ENCODE data around the gene GREB1. TPM values are rescaled to one million over a fixed set of nuclear protein-coding genes. Genes with fewer than 3 reads are reported as not detected.

Gene GREB1
- total RNA-seq, 1 experiment from 2014 or later, result 0.62 TPM

DNA sequence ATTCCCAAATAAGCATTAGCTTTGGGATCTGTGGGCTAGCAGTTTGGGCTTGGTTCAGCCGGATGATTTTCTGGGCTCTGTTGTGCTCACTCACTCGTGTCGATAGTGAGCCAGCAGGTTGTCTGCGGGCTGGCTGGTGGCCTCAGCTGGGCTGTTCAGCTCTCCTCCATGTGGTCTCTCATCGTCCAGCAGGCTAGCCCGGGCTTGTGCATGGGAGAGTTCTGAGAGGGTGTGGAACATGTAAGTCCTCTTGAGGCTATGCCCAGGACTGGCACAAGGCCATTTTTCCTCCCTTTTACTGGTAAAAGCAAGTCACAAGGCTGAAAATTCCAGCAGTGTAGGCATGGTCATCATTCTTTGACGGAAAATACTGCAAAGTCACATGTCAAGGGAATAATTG, 97.6 kb downstream of the GREB1 start:
- no peaks in the 10 kb centered on the region for H4K20me1 ChIP-seq (ENCODE audit: low read length)
- H3K27me3 ChIP-seq (ENCODE audit: low read length), result peaks cover 2% of the 10 kb centered on the region; the same call in 1 of the 2 replicates
- no peaks in the 10 kb centered on the region for H3K4me1 ChIP-seq (ENCODE audit: insufficient read depth, low read length)
- no peak for TF ChIP-seq EZH2 (IDR thresholded peaks at IDR 0.05; ENCODE audit: low read length, unreplicated experiment)
- TF ChIP-seq, protein P1, sequence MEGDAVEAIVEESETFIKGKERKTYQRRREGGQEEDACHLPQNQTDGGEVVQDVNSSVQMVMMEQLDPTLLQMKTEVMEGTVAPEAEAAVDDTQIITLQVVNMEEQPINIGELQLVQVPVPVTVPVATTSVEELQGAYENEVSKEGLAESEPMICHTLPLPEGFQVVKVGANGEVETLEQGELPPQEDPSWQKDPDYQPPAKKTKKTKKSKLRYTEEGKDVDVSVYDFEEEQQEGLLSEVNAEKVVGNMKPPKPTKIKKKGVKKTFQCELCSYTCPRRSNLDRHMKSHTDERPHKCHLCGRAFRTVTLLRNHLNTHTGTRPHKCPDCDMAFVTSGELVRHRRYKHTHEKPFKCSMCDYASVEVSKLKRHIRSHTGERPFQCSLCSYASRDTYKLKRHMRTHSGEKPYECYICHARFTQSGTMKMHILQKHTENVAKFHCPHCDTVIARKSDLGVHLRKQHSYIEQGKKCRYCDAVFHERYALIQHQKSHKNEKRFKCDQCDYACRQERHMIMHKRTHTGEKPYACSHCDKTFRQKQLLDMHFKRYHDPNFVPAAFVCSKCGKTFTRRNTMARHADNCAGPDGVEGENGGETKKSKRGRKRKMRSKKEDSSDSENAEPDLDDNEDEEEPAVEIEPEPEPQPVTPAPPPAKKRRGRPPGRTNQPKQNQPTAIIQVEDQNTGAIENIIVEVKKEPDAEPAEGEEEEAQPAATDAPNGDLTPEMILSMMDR (conservative IDR thresholded peaks at IDR 0.05; ENCODE audit: low read depth, low read length), result no peak
- no peak for TF ChIP-seq EZH2phosphoT487 (IDR thresholded peaks at IDR 0.05; ENCODE audit: borderline replicate concordance, low read length)
- no peaks in the 10 kb centered on the region for H3K9me3 ChIP-seq (ENCODE audit: low read length)
- ChIA-PET CTCF (interaction anchor here (0.7 kb wide), 1 partner anchor 47 kb away, joined by 8 read pairs; no protein-coding TSS in a partner anchor), POLR2A (ENCODE audit: unreplicated experiment) (no interaction called here)
- H3F3A ChIP-seq (ENCODE audit: low read length, unreplicated experiment), result no peaks in the 10 kb centered on the region
- ATAC-seq (no peak), DNase-seq (no peak)
- H2AFZ ChIP-seq (ENCODE audit: low read length), result no peak overlapping the region
- H3K4me3 ChIP-seq (ENCODE audit: low read length), result no peak overlapping the region
- no peaks in the 10 kb centered on the region for H3K79me2 ChIP-seq (ENCODE audit: low read length)
- H3K9ac ChIP-seq (ENCODE audit: low read length), result no peak overlapping the region
- H3K9me2 ChIP-seq (replicated peaks; ENCODE audit: low read length), result no peaks in the 10 kb centered on the region
- no peak overlapping the region for H3K4me2 ChIP-seq (ENCODE audit: low read length)
- BruUV-seq (replicated peaks), result no TSS peak
- no peak overlapping the region for H3K27ac ChIP-seq (ENCODE audit: low read length)
- no peaks in the 10 kb centered on the region for H3K36me3 ChIP-seq (ENCODE audit: low read depth, low read length)
- intact Hi-C loops (cut with micrococcal nuclease), result no loop called here

DNA sequence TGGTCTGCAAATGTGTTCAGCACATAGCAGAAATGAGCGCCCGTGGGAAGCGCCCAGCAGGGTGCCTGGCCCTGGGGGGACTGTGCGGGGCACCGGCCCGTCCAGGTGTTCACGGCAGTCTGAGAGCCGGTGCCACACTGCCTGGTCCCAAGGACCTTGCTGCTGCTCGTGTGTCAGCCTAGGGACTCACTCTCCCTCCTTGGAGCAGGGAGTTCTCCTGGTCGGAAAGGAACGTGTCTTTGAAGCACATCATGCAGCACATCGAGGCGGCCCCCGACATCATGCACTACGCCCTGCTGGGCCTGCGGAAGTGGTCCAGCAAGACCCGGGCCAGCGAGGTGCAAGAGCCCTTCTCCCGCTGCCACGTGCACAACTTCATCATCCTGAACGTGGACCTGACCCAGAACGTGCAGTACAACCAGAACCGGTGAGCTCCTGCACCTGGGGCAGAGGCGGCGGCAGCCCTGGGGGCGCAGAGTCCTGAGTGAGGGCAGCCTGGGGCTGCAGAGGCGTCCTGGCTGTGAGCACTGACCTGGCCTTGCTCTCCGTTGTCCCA, 100.2 kb downstream of the GREB1 start:
- Histone ChIP-seq H2AFZ (ENCODE audit: low read length) (no peak overlapping the region), H3K36me3 (ENCODE audit: low read depth, low read length) (no peaks in the 10 kb centered on the region), H3K9me2 (replicated peaks; ENCODE audit: low read length) (no peaks in the 10 kb centered on the region), H3K4me2 (ENCODE audit: low read length) (no peak overlapping the region), H3K79me2 (ENCODE audit: low read length) (no peaks in the 10 kb centered on the region), H3K9me3 (ENCODE audit: low read length) (no peaks in the 10 kb centered on the region), H3F3A (ENCODE audit: low read length, unreplicated experiment) (no peaks in the 10 kb centered on the region), H3K4me3 (ENCODE audit: low read length) (no peak overlapping the region), H3K4me1 (ENCODE audit: insufficient read depth, low read length) (no peaks in the 10 kb centered on the region), H4K20me1 (ENCODE audit: low read length) (no peaks in the 10 kb centered on the region), H3K9ac (ENCODE audit: low read length) (no peak overlapping the region), H3K27ac (ENCODE audit: low read length) (no peak overlapping the region), H3K27me3 (ENCODE audit: low read length) (peaks cover 9% of the 10 kb centered on the region; the same call in 1 of the 2 replicates)
- DNase-seq (no peak), ATAC-seq (no peak)
- CTCF ChIA-PET, result interaction anchor here (0.6 kb wide), 1 partner anchor 111 kb away, joined by 3 read pairs; no protein-coding TSS in a partner anchor
- POLR2A ChIA-PET (ENCODE audit: unreplicated experiment), result no interaction called here
- no peak for TF ChIP-seq EZH2phosphoT487 (IDR thresholded peaks at IDR 0.05; ENCODE audit: borderline replicate concordance, low read length)
- TF ChIP-seq EZH2 (IDR thresholded peaks at IDR 0.05; ENCODE audit: low read length, unreplicated experiment), result no peak
- TF ChIP-seq, protein P1 (conservative IDR thresholded peaks at IDR 0.05; ENCODE audit: low read depth, low read length), result no peak
- intact Hi-C loops (cut with micrococcal nuclease), result no loop called here
- no TSS peak for BruUV-seq (replicated peaks)

DNA sequence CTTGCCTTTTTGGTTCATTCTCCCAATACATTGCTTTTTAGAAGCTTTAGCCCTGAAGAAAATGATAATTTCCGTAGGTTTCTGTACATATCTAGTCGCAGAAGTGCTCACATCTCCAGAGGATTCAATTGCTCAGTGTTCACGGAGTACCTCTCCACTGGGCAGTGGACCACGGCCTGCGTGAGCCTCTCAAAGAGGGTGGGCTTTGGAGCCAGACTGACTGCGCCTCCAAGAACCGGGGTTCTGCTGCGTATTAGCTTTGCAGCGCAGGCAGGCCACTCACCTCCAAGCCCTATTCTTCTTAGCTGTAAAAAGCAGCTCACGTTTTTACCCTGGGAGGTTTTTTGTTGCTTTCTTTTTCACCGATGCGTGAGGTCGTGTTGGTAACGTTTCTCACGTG, 100.7 kb downstream of the GREB1 start:
- Histone ChIP-seq H3K27me3 (ENCODE audit: low read length) (peaks cover 13% of the 10 kb centered on the region), H3K4me2 (ENCODE audit: low read length) (no peak overlapping the region), H3K27ac (ENCODE audit: low read length) (no peak overlapping the region), H3F3A (ENCODE audit: low read length, unreplicated experiment) (no peaks in the 10 kb centered on the region), H4K20me1 (ENCODE audit: low read length) (no peaks in the 10 kb centered on the region), H3K4me1 (ENCODE audit: insufficient read depth, low read length) (no peaks in the 10 kb centered on the region), H3K4me3 (ENCODE audit: low read length) (no peak overlapping the region), H3K9me2 (replicated peaks; ENCODE audit: low read length) (no peaks in the 10 kb centered on the region), H3K36me3 (ENCODE audit: low read depth, low read length) (no peaks in the 10 kb centered on the region), H3K79me2 (ENCODE audit: low read length) (no peaks in the 10 kb centered on the region), H3K9me3 (ENCODE audit: low read length) (no peaks in the 10 kb centered on the region), H2AFZ (ENCODE audit: low read length) (no peak overlapping the region), H3K9ac (ENCODE audit: low read length) (no peak overlapping the region)
- CTCF ChIA-PET, result interaction anchor here (0.6 kb wide), 1 partner anchor 110 kb away, joined by 3 read pairs; no protein-coding TSS in a partner anchor
- TF ChIP-seq EZH2phosphoT487 (IDR thresholded peaks at IDR 0.05; ENCODE audit: borderline replicate concordance, low read length), result no peak
- no peak for DNase-seq
- no TSS peak for BruUV-seq (replicated peaks)
- ATAC-seq, result no peak
- intact Hi-C loops (cut with micrococcal nuclease), result no loop called here
- POLR2A ChIA-PET (ENCODE audit: unreplicated experiment), result no interaction called here
